Keratinocyte (primary cell): ENCODE measurements around the gene CD72.
"Not testable (repeated sequence)": the region's sequence is repeated elsewhere in the genome, so short reads cannot be mapped to it uniquely, and the experiment has no call there.

Experiments used
- EZH2 ChIP-seq: IDR thresholded peaks from one replicate; pipeline ENCODE4 v1.6.1; 2012; ENCODE audit warnings: inconsistent platforms, mild to moderate bottlenecking, low read length, moderate library complexity
- TF ChIP-seq, protein P1 (sequence below), 3 experiments: IDR thresholded peaks in 1 of 3; conservative IDR thresholded peaks in 1 of 3; optimal IDR thresholded peaks in 1 of 3; 2 replicates in 2 of 3; 3 replicates in 1 of 3; pipeline versions ENCODE3 to v1.5.1; 2011; ENCODE audit warnings: low read length in 3 of 3, mild to moderate bottlenecking in 3 of 3, moderate library complexity in 2 of 3, control low read depth in 1 of 3, inconsistent platforms in 1 of 3; ENCODE audit not compliant: insufficient read depth in 2 of 3; ENCODE audit errors: extremely low read depth in 1 of 3

DNA sequence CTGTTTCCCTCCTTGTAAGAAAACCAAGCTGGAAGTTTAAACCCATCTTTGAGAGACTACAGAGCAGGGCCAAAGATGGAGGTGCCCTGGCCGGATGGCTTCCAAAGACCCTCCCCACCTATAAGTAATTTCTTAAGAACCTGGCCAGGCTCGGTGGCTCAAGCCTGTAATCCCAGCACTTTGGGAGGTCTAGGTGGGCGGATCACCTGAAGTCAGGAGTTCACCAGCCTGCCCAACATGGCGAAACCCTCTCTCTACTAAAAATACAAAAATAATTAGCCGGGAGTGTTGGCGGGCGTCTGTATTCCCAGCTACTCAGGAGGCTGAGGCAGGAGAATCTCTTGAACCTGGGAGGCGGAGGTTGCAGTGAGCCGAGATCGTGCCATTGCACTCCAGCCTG, 27.5 kb upstream of the CD72 start:
- TF ChIP-seq, protein P1, sequence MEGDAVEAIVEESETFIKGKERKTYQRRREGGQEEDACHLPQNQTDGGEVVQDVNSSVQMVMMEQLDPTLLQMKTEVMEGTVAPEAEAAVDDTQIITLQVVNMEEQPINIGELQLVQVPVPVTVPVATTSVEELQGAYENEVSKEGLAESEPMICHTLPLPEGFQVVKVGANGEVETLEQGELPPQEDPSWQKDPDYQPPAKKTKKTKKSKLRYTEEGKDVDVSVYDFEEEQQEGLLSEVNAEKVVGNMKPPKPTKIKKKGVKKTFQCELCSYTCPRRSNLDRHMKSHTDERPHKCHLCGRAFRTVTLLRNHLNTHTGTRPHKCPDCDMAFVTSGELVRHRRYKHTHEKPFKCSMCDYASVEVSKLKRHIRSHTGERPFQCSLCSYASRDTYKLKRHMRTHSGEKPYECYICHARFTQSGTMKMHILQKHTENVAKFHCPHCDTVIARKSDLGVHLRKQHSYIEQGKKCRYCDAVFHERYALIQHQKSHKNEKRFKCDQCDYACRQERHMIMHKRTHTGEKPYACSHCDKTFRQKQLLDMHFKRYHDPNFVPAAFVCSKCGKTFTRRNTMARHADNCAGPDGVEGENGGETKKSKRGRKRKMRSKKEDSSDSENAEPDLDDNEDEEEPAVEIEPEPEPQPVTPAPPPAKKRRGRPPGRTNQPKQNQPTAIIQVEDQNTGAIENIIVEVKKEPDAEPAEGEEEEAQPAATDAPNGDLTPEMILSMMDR (optimal IDR thresholded peaks at IDR 0.05 in 1 of 3, IDR thresholded peaks at IDR 0.05 in 1 of 3, conservative IDR thresholded peaks at IDR 0.05 in 1 of 3; ENCODE audit: extremely low read depth in 1 of 3, insufficient read depth in 2 of 3, low read length in 3 of 3), result not testable (repeated sequence)
- TF ChIP-seq EZH2, result not testable (repeated sequence)
